GM12878 (cell line): ENCODE results near the gene MBOAT1. TPM values are rescaled to one million over a fixed set of nuclear protein-coding genes. Genes with fewer than 3 reads are reported as not detected.

Experiments used
- ATAC-seq: fragments of 200-7000 bp; cut with Tn5 transposase; 3 replicates; pipeline ENCODE4 v1.9.1; 2020; ENCODE audit warnings: mild to moderate bottlenecking, moderate library complexity
- BruUV-seq: library from RNA; stranded (reverse); fragments of 400-500 nt; replicated peaks from 2 replicates; lab custom pipeline; 2021; lab: Mats Ljungman, UMichigan
- CTCF ChIA-PET: fragments of 300-600 bp; sonication (Branson Sonifier 250); formaldehyde crosslinking; extraction: SDS; loops from one replicate; lab custom pipeline; 2021; ENCODE audit warnings: inconsistent platforms; lab: Yijun Ruan, JAX
- POLR2A ChIA-PET: fragments of 350-600 bp; formaldehyde crosslinking; extraction: SDS; loops from one replicate; lab custom pipeline; 2021; ENCODE audit warnings: inconsistent platforms; lab: Charles Lee
- RAD21 ChIA-PET: fragments of 300-600 bp; sonication (Branson Sonifier 250); formaldehyde crosslinking; loops from one replicate; lab custom pipeline; 2023; ENCODE audit warnings: antibody characterized with exemption; ENCODE audit not compliant: unreplicated experiment; lab: Charles Lee
- SMC1A ChIA-PET: fragments of 300-600 bp; sonication (Branson Sonifier 250); formaldehyde crosslinking; loops from one replicate; lab custom pipeline; 2023; ENCODE audit not compliant: unreplicated experiment, uncharacterized antibody; lab: Charles Lee
- DNase-seq: peaks from one replicate; pipeline ENCODE4 v3.0.0-alpha.2; 2011; ENCODE audit warnings: low read depth, low spot score
- FAIRE-seq: peaks from 3 replicates; lab custom pipeline; 2011; peaks lifted over from hg19 to GRCh38; lab: Jason Lieb, UNC
- H2AFZ ChIP-seq: 2 replicates; pipeline ENCODE4 v1.6.0; 2011; ENCODE audit warnings: low read depth, low read length, control low read depth; ENCODE audit not compliant: control insufficient read depth
- H3K27ac ChIP-seq: 2 replicates; pipeline ENCODE4 v1.5.1; 2011; ENCODE audit warnings: control low read depth; ENCODE audit not compliant: control insufficient read depth, insufficient read depth
- H3K27me3 ChIP-seq, 2 experiments: replicated peaks in 1 of 2; 2 replicates each; pipeline versions ENCODE4 v1.6.0 to v1.6.1; 2011; ENCODE audit warnings: low read length in 1 of 2; ENCODE audit not compliant: control insufficient read depth in 2 of 2, insufficient read depth in 2 of 2
- H3K36me3 ChIP-seq, 2 experiments: 2 replicates each; pipeline ENCODE4 v1.5.1; 2011; ENCODE audit warnings: low read length in 1 of 2; ENCODE audit not compliant: control insufficient read depth in 2 of 2, insufficient read depth in 2 of 2
- H3K4me1 ChIP-seq: 2 replicates; pipeline ENCODE4 v1.6.1; 2011; ENCODE audit warnings: mild to moderate bottlenecking, low read length, moderate library complexity, mixed read lengths; ENCODE audit not compliant: control insufficient read depth, insufficient read depth
- H3K4me2 ChIP-seq: 2 replicates; pipeline ENCODE4 v1.6.0; 2011; ENCODE audit warnings: control low read depth; ENCODE audit not compliant: control insufficient read depth, insufficient read depth
- H3K4me3 ChIP-seq: fragments of 200-600 bp; sonication (generic); 2 replicates; pipeline ENCODE4 v1.5.1; 2016
- H3K79me2 ChIP-seq: 2 replicates; pipeline ENCODE4 v1.6.0; 2011; ENCODE audit warnings: low read length; ENCODE audit not compliant: control insufficient read depth, insufficient read depth
- H3K9ac ChIP-seq: 2 replicates; pipeline ENCODE4 v1.8.0; 2011; ENCODE audit warnings: low read length, control low read depth, mixed read lengths; ENCODE audit not compliant: control insufficient read depth, insufficient read depth
- H3K9me3 ChIP-seq: replicated peaks from 3 replicates; pipeline ENCODE4 v1.5.1; 2011; ENCODE audit warnings: mild to moderate bottlenecking, low read length; ENCODE audit not compliant: control insufficient read depth, insufficient read depth
- H4K20me1 ChIP-seq: 2 replicates; pipeline ENCODE4 v1.6.0; 2011; ENCODE audit not compliant: control insufficient read depth, insufficient read depth
- ASH2L ChIP-seq: fragments of 300-600, 200-600 bp; sonication (generic); IDR thresholded peaks from 2 replicates; pipeline ENCODE4 v1.6.1; 2017; ENCODE audit warnings: low read depth, mild to moderate bottlenecking, borderline replicate concordance
- BHLHE40 ChIP-seq, 2 experiments: fragments of 450-650 bp in 1 of 2; IDR thresholded peaks; 2 replicates each; pipeline ENCODE4 v1.6.1; 2011 to 2017; ENCODE audit warnings: low read depth in 2 of 2, borderline replicate concordance in 1 of 2, improper control_type of control experiment in 1 of 2, low read length in 1 of 2, mild to moderate bottlenecking in 1 of 2
- CEBPB ChIP-seq, 2 experiments: fragments of 150-350 bp in 1 of 2; IDR thresholded peaks; 2 replicates each; pipeline ENCODE4 v1.6.1; 2012 to 2014; ENCODE audit warnings: low read depth in 2 of 2, low read length in 2 of 2, borderline replicate concordance in 1 of 2, inconsistent platforms in 1 of 2
- FOS ChIP-seq: IDR thresholded peaks from 3 replicates; pipeline ENCODE4 v1.6.1; 2011; ENCODE audit warnings: borderline replicate concordance; ENCODE audit not compliant: insufficient read length; ENCODE audit errors: extremely low read depth
- GATAD2B ChIP-seq: fragments of 450-650 bp; conservative IDR thresholded peaks from 2 replicates; pipeline ENCODE4 v1.6.1; 2017; ENCODE audit warnings: low read depth, mild to moderate bottlenecking, moderate library complexity
- HCFC1 ChIP-seq: fragments of 150-350 bp; IDR thresholded peaks from 2 replicates; pipeline ENCODE4 v1.6.1; 2014; ENCODE audit warnings: low read length
- LARP7 ChIP-seq: fragments of 450-650 bp; IDR thresholded peaks from 2 replicates; pipeline ENCODE4 v1.6.1; 2017; ENCODE audit warnings: mild to moderate bottlenecking
- MEF2B ChIP-seq: fragments of 450-650 bp; IDR thresholded peaks from 2 replicates; pipeline ENCODE4 v1.6.1; 2018; ENCODE audit warnings: mild to moderate bottlenecking, moderate library complexity; ENCODE audit not compliant: partially characterized antibody, poor library complexity, severe bottlenecking
- MXI1 ChIP-seq: fragments of 150-350 bp; IDR thresholded peaks from 2 replicates; pipeline ENCODE4 v1.6.1; 2011; ENCODE audit warnings: low read depth, mild to moderate bottlenecking, inconsistent platforms, low read length, improper control_type of control experiment
- RAD21 ChIP-seq: IDR thresholded peaks from 2 replicates; pipeline ENCODE4 v1.6.1; 2011; ENCODE audit warnings: mild to moderate bottlenecking, low read depth, low read length, moderate library complexity; ENCODE audit not compliant: insufficient read depth
- SIX5 ChIP-seq: IDR thresholded peaks from 2 replicates; pipeline ENCODE4 v1.6.1; 2011; ENCODE audit warnings: mild to moderate bottlenecking, low read depth, low read length, moderate library complexity; ENCODE audit not compliant: severe bottlenecking
- SMARCA5 ChIP-seq: fragments of 450-650 bp; IDR thresholded peaks from 2 replicates; pipeline ENCODE4 v1.6.1; 2017; ENCODE audit warnings: mild to moderate bottlenecking
- SMC3 ChIP-seq: IDR thresholded peaks from 2 replicates; pipeline ENCODE4 v1.6.1; 2011; ENCODE audit warnings: low read length, improper control_type of control experiment, borderline replicate concordance
- WRNIP1 ChIP-seq: IDR thresholded peaks from 2 replicates; pipeline ENCODE4 v1.6.1; 2011; ENCODE audit warnings: low read depth, low read length, improper control_type of control experiment, borderline replicate concordance
- YY1 ChIP-seq: IDR thresholded peaks from 2 replicates; pipeline ENCODE4 v1.6.1; 2011; ENCODE audit warnings: low read depth, mild to moderate bottlenecking, low read length
- WGBS: methylation state at CpG from one replicate; pipeline ENCODE4 v1.1.6; 2016; ENCODE audit warnings: low lambda C conversion rate; ENCODE audit not compliant: insufficient replicate concordance, insufficient coverage; ENCODE audit errors: missing lambda C conversion rate; 5-methylcytosine and 5-hydroxymethylcytosine counted together
- in situ Hi-C: fragments of 300-500 bp; cut with MboI; formaldehyde crosslinking; loops from 9 replicates; pipeline ENCODE4 v1.14.3; 2018; ENCODE audit warnings: mixed read lengths
- intact Hi-C: fragments of 100-400 bp; cut with micrococcal nuclease; formaldehyde crosslinking; loops from one replicate; pipeline ENCODE4 v1.14.2; 2022; ENCODE audit not compliant: unreplicated experiment
- polyA plus RNA-seq, 11 experiments: library from polyadenylated mRNA; depleted of rRNA in 4 of 11; unstranded in 6 of 11; stranded (reverse) in 5 of 11; fragments of >200 nt; fragmentation: Nextera tagmentation in 4 of 11; fragmentation: Illumina TruSeq in 1 of 11; extraction: Ambion mirVana in 4 of 11; extraction: Trizol in 1 of 11; gene quantifications; 1 replicate in 1 of 11; 2 replicates in 10 of 11; pipeline versions ENCODE4 v1.2.1 to v1.2.3, GENCODE V29; 2011 to 2016; ENCODE audit warnings: inconsistent platforms in 2 of 11, missing spikeins in 2 of 11, low read depth in 1 of 11
- total RNA-seq, 4 experiments: library from RNA; depleted of rRNA in 3 of 4; stranded (reverse); fragments of >200 nt in 3 of 4; fragmentation: Illumina TruSeq in 1 of 4; extraction: Trizol in 1 of 4; gene quantifications; 2 replicates each; pipeline versions ENCODE4 v1.2.1 to v1.2.3, GENCODE V29; 2013 to 2021
- TF ChIP-seq, protein P1 (sequence below), 3 experiments: IDR thresholded peaks in 2 of 3; conservative IDR thresholded peaks in 1 of 3; 2 replicates each; pipeline ENCODE4 v1.5.1; 2011; ENCODE audit warnings: low read depth in 3 of 3, low read length in 3 of 3, mild to moderate bottlenecking in 3 of 3, control low read depth in 2 of 3, moderate library complexity in 2 of 3, inconsistent platforms in 1 of 3, mixed read lengths in 1 of 3; ENCODE audit not compliant: control insufficient read depth in 2 of 3, insufficient read depth in 1 of 3; ENCODE audit errors: extremely low read depth in 1 of 3
- TF ChIP-seq, protein P2 (sequence below): fragments of 450-650 bp; IDR thresholded peaks from 2 replicates; pipeline ENCODE4 v1.6.1; 2016; ENCODE audit warnings: mild to moderate bottlenecking

MBOAT1 gene
- total and polyA plus RNA-seq, 10 of the 15 experiments (the other 5 are each of a cell fraction or from before 2014, with no cell fraction given), result 0.39 to 21.0 (median 11.6) TPM

DNA sequence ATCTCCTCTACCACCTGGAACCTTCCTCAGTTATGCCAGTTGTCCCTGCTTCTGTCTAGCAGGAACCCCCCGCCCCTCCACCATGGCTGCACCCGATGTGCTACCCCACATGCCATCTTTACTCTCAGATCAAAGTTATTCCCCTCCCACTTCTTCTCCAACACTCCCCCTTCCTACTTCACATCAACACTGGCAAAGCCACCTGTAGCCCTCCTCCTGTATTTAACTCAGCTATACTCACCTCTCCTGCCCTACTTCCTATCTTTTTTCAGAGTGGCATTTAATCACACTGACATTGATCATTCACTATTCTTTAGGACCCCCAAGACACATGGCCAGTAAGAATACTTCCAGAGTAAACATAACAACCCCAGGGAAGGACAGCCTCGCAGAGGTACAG is 84.3 kb downstream of the MBOAT1 start (continued):
- no peak for TF ChIP-seq FOS
- TF ChIP-seq WRNIP1, result no peak

DNA sequence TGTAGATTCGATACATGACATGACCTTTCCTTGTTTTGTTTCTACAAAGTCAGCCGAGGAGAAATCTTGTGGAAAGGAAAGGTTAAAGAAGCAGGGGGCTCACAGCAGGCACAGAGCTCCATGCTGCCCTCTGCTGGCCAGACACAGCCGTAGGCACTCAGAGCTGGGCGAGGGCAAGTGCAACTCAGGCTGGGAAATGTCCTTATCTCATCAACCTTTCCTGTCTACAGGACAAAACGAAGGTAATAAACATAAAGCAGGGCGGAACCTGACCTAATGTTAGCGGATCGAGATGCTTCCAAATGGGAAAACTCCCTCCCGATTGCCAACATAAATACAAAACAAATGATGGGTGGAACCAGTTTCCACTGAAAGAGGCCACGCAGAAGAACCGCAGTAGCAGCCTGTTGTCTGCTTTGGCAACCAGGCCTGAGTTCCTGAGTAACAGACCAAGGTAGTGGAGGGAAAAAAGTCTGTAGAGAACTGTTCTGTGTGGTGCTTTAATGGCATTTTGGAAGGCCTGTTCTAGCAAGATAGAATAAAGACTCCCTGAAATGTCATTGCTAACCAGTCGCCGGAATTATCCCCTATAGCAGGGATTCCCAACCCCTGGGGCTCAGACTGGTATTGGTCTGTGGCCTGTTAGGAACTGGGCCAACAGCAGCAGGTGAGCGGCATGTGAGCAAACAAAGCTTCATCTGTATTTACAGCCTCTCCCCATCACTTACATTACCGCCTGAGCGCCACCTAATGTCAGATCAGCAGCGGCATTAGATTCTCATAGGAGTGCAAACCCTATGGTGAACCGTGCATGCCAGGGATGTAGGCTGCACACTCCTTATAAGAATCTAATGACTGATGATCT is 85.2 kb downstream of the MBOAT1 start:
- ATAC-seq (peak; percentile 99), DNase-seq (peak; percentile 11), FAIRE-seq (peak; percentile 77)
- intact Hi-C loops (loop anchor here (1.0 to 5.0 kb wide), 2 partner anchors 35 to 85 kb away; partner anchors contain the start of gene MBOAT1), in situ Hi-C loops (no loop called here)
- Histone ChIP-seq H3K27me3 (no peaks in the 10 kb centered on the region), H3K36me3 (peaks cover 3 to 4% of the 10 kb centered on the region in 2 experiments; a peak in 2 of 4 replicates), H3K4me2 (no peak overlapping the region), H3K4me3 (no peak overlapping the region), H2AFZ (no peak overlapping the region), H3K9ac (no peak overlapping the region), H3K79me2 (no peaks in the 10 kb centered on the region), H3K9me3 (no peaks in the 10 kb centered on the region), H3K4me1 (no peaks in the 10 kb centered on the region), H4K20me1 (no peaks in the 10 kb centered on the region), H3K27ac (no peak overlapping the region)
- ChIA-PET RAD21 (interaction anchor here (0.6 to 2.7 kb wide), 7 partner anchors 28 to 1531 kb away, joined by 3 to 16 read pairs (median 5); partner anchors contain the start of gene MBOAT1), POLR2A (interaction anchor here (1.4 kb wide), 1 partner anchor 21 kb away, joined by 4 read pairs; no protein-coding TSS in a partner anchor), SMC1A (interaction anchor here (0.6 to 4.3 kb wide), 20 partner anchors 9 to 144 kb away, joined by 3 to 20 read pairs (median 4); partner anchors contain the start of gene MBOAT1), CTCF (interaction anchor here (0.6 to 4.9 kb wide), 44 partner anchors 9 to 1102 kb away, joined by 3 to 82 read pairs (median 6); partner anchors contain the start of gene MBOAT1)
- WGBS, result 33% methylated on average over 18 of the region's 18 CpGs
- TF ChIP-seq, protein P1, sequence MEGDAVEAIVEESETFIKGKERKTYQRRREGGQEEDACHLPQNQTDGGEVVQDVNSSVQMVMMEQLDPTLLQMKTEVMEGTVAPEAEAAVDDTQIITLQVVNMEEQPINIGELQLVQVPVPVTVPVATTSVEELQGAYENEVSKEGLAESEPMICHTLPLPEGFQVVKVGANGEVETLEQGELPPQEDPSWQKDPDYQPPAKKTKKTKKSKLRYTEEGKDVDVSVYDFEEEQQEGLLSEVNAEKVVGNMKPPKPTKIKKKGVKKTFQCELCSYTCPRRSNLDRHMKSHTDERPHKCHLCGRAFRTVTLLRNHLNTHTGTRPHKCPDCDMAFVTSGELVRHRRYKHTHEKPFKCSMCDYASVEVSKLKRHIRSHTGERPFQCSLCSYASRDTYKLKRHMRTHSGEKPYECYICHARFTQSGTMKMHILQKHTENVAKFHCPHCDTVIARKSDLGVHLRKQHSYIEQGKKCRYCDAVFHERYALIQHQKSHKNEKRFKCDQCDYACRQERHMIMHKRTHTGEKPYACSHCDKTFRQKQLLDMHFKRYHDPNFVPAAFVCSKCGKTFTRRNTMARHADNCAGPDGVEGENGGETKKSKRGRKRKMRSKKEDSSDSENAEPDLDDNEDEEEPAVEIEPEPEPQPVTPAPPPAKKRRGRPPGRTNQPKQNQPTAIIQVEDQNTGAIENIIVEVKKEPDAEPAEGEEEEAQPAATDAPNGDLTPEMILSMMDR (IDR thresholded peaks at IDR 0.05 in 2 of 3, conservative IDR thresholded peaks at IDR 0.05 in 1 of 3; ENCODE audit: control insufficient read depth in 2 of 3, extremely low read depth in 1 of 3, insufficient read depth in 1 of 3, low read depth in 3 of 3, low read length in 3 of 3), result peak; percentile 82 to 96 (median 94)
- TF ChIP-seq MEF2B (no peak), SMARCA5 (no peak), MXI1 (no peak), SIX5 (no peak), CEBPB (IDR thresholded peaks at IDR 0.05; ENCODE audit: borderline replicate concordance in 1 of 2, low read depth in 2 of 2, low read length in 2 of 2) (no peak), YY1 (peak; percentile 57; the same call in 1 of the 2 replicates), GATAD2B (no peak), ASH2L (no peak), HCFC1 (no peak), SMC3 (peak; percentile 54; the same call in 1 of the 2 replicates), LARP7 (0 out of 2 replicates have a peak, but pooled peaks have one; percentile 46), BHLHE40 (IDR thresholded peaks at IDR 0.05; ENCODE audit: borderline replicate concordance in 1 of 2, low read depth in 2 of 2, low read length in 1 of 2) (peak in 1 of 2 experiments; percentile 59; a peak in 1 of 4 replicates), RAD21 (peak; percentile 54)
- TF ChIP-seq, protein P2, sequence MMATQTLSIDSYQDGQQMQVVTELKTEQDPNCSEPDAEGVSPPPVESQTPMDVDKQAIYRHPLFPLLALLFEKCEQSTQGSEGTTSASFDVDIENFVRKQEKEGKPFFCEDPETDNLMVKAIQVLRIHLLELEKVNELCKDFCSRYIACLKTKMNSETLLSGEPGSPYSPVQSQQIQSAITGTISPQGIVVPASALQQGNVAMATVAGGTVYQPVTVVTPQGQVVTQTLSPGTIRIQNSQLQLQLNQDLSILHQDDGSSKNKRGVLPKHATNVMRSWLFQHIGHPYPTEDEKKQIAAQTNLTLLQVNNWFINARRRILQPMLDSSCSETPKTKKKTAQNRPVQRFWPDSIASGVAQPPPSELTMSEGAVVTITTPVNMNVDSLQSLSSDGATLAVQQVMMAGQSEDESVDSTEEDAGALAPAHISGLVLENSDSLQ, result no peak
- no TSS peak for BruUV-seq
